Epithelial cell of esophagus (primary cell): Measurements from ENCODE around the gene PSMD6.

Source experiments
- DNase-seq: peaks from one replicate; pipeline ENCODE4 v3.0.0; 2010; ENCODE audit warnings: low read depth
- H3K4me3 ChIP-seq: 2 replicates; pipeline ENCODE4 v1.5.1; 2011; ENCODE audit warnings: mild to moderate bottlenecking, low read length, control low read depth
- CTCF ChIP-seq: IDR thresholded peaks from 2 replicates; pipeline ENCODE4 v1.5.1; 2011; ENCODE audit warnings: low read depth, mild to moderate bottlenecking, low read length, control low read depth, inconsistent platforms; ENCODE audit not compliant: insufficient read depth; ENCODE audit errors: missing control alignments

Gene PSMD6

GRCh38 chr3:64048631-64049061 is 25.4 kb upstream of the PSMD6 start:
- TF ChIP-seq CTCF, result no peak
- no peak overlapping the region for H3K4me3 ChIP-seq
- DNase-seq, result peak; percentile 19

GRCh38 chr3:64047787-64048186 is 24.5 kb upstream of the PSMD6 start:
- DNase-seq, result no peak
- H3K4me3 ChIP-seq, result no peak overlapping the region
- no peak for TF ChIP-seq CTCF

- no peak for TF ChIP-seq CTCF
- DNase-seq, result no peak
- no peak overlapping the region for H3K4me3 ChIP-seq
These were observed 23.8 kb upstream of the PSMD6 start for GRCh38 chr3:64046996-64047594.

GRCh38 chr3:64046592-64046991 is 23.3 kb upstream of the PSMD6 start:
- no peak for DNase-seq
- TF ChIP-seq CTCF, result no peak

GRCh38 chr3:64042952-64043351 is 19.7 kb upstream of the PSMD6 start:
- no peak for TF ChIP-seq CTCF
- no peak for DNase-seq
- no peak overlapping the region for H3K4me3 ChIP-seq

More at GRCh38 chr3:64046592-64046991, 23.3 kb upstream of the PSMD6 start:
- H3K4me3 ChIP-seq, result no peak overlapping the region

GRCh38 chr3:64039981-64040733 is 16.9 kb upstream of the PSMD6 start:
- H3K4me3 ChIP-seq, result no peak overlapping the region
- no peak for TF ChIP-seq CTCF
- DNase-seq, result no peak
